Measurements from ENCODE around the gene KCNAB2.

GRCh38 chr1:6109688-6110087 is 64.0 kb downstream of the KCNAB2 start:
- TF ChIP-seq YY1 (IDR thresholded peaks at IDR 0.05; ENCODE audit: insufficient read depth, insufficient read length): no peak
- TF ChIP-seq ZNF274 (IDR thresholded peaks at IDR 0.05; ENCODE audit: low read depth, low read length): no peak
- TF ChIP-seq SUZ12 (IDR thresholded peaks at IDR 0.05; ENCODE audit: extremely low read depth, insufficient read depth, insufficient read length): no peak
